Measurements from ENCODE around the gene KLHL24. TPM values are rescaled to one million over a fixed set of nuclear protein-coding genes. Genes with fewer than 3 reads are reported as not detected.

KLHL24 gene
- total and polyA plus RNA-seq, 2 of the 13 experiments (the other 11 are each of a cell fraction or from before 2014, with no cell fraction given), result 6.9 to 15.7 TPM

GRCh38 chr3:183650554-183650953 is 15.1 kb downstream of the KLHL24 start:
- no peak for TF ChIP-seq MIXL1 (CRISPR knock-in tag; IDR thresholded peaks at IDR 0.05)
- TF ChIP-seq TBP (CRISPR knock-in tag; IDR thresholded peaks at IDR 0.05), result no peak
- no peak for TF ChIP-seq KLF9 (CRISPR knock-in tag; IDR thresholded peaks at IDR 0.05; ENCODE audit: low read depth)
- TF ChIP-seq ZNF17 (CRISPR knock-in tag; IDR thresholded peaks at IDR 0.05), result no peak
- TF ChIP-seq MAF1 (CRISPR knock-in tag; IDR thresholded peaks at IDR 0.05; ENCODE audit: borderline replicate concordance), result no peak
- no peak for TF ChIP-seq TFAP4 (IDR thresholded peaks at IDR 0.05; ENCODE audit: borderline replicate concordance, low read depth)
- TF ChIP-seq ZNF800 (CRISPR knock-in tag; IDR thresholded peaks at IDR 0.05), result no peak
- H4K20me1 ChIP-seq (ENCODE audit: insufficient read depth, low read length), result no peaks in the 10 kb centered on the region
- DNase-seq (ENCODE audit: low spot score) (no peak), ATAC-seq (no peak), FAIRE-seq (no peak)
- BruUV-seq (replicated peaks), result TSS peak; percentile 32
- in situ Hi-C loops (cut with HindIII; ENCODE audit: extremely low pct_ligation_motif_present, low pct_unique_long_range_greater_than_20kb), result no loop called here
- H3K27me3 ChIP-seq (ENCODE audit: control insufficient read depth in 1 of 2, insufficient read depth in 2 of 2, low read length in 2 of 2), result no peaks in the 10 kb centered on the region; a peak in 1 of 5 replicates
- no peak overlapping the region for H3K4me3 ChIP-seq (replicated peaks in 1 of 3; ENCODE audit: insufficient read depth in 1 of 3, low read depth in 2 of 3, low read length in 3 of 3)
- H2AFZ ChIP-seq (ENCODE audit: low read length), result no peak overlapping the region
- H3K9me3 ChIP-seq (ENCODE audit: low read length), result peaks cover 24% of the 10 kb centered on the region
- no peak overlapping the region for H3K4me2 ChIP-seq (ENCODE audit: low read depth, low read length)
- H3K4me1 ChIP-seq (ENCODE audit: insufficient read depth, low read length), result no peaks in the 10 kb centered on the region
- no peak overlapping the region for H3K27ac ChIP-seq (ENCODE audit: extremely low read length, insufficient read depth, low read length)
- WGBS (ENCODE audit: low lambda C conversion rate), result 88% methylated on average over 4 of the region's 4 CpGs
- intact Hi-C loops (cut with micrococcal nuclease; ENCODE audit: unreplicated experiment), result no loop called here
- no peak overlapping the region for H3K9ac ChIP-seq (ENCODE audit: insufficient read depth, low read depth, low read length)
- peaks cover 3 to 7% of the 10 kb centered on the region in 2 experiments; a peak in 3 of 5 replicates for H3K36me3 ChIP-seq (replicated peaks in 1 of 2; ENCODE audit: control insufficient read depth in 1 of 2, insufficient read depth in 2 of 2, low read length in 2 of 2)
- ChIA-PET CTCF (ENCODE audit: low intra/inter-chr PET ratio, low total read pairs) (no interaction called here), POLR2A (no interaction called here)
- no peaks in the 10 kb centered on the region for H3K79me2 ChIP-seq (ENCODE audit: insufficient read depth, low read length)

Measured in HepG2 (cell line).